Gastrocnemius medialis (tissue), 4 donors: ENCODE measurements around the gene CFAP20. TPM values are rescaled to one million over a fixed set of nuclear protein-coding genes. Genes with fewer than 3 reads are reported as not detected.
"Not testable (repeated sequence)": the region's sequence is repeated elsewhere in the genome, so short reads cannot be mapped to it uniquely, and the experiment has no call there.

Experiments used
- ATAC-seq, 2 donors: fragments of 150-250 bp; one replicate each; pipeline ENCODE4 v1.9.1; 2016
- DNase-seq, 2 donors: peaks; one replicate each; pipeline ENCODE4 v3.0.0-alpha.2; 2019
- H3K27ac ChIP-seq, 4 donors: fragments of 200-600 bp; sonication (generic); 1 replicate in 1 of 4; 2 replicates in 3 of 4; pipeline ENCODE4 v1.5.1; 2016 to 2018; ENCODE audit warnings: mild to moderate bottlenecking in 2 of 4, moderate library complexity in 1 of 4
- H3K27me3 ChIP-seq, 3 donors: fragments of 200-600 bp; sonication (generic) in 2 of 3; 1 replicate in 1 of 3; 2 replicates in 2 of 3; pipeline versions ENCODE4 v1.5.1 to v1.6.0; 2016 to 2019; ENCODE audit warnings: mild to moderate bottlenecking in 1 of 3, moderate library complexity in 1 of 3
- H3K36me3 ChIP-seq, 2 donors: fragments of 200-600 bp; sonication (generic) in 1 of 2; one replicate each; pipeline ENCODE4 v1.5.1; 2017 to 2018
- H3K4me1 ChIP-seq, 2 donors: fragments of 200-600 bp; sonication (generic) in 1 of 2; one replicate each; pipeline ENCODE4 v1.5.1; 2016 to 2017; ENCODE audit warnings: mild to moderate bottlenecking in 2 of 2
- H3K4me3 ChIP-seq, 4 donors: fragments of 200-600 bp; sonication (generic) in 3 of 4; 1 replicate in 1 of 4; 2 replicates in 3 of 4; pipeline ENCODE4 v1.5.1; 2016 to 2019; ENCODE audit warnings: mild to moderate bottlenecking in 2 of 4
- H3K9me3 ChIP-seq, 3 donors: fragments of 200-600 bp; sonication (generic) in 2 of 3; 1 replicate in 1 of 3; 2 replicates in 2 of 3; pipeline ENCODE4 v1.5.1; 2016 to 2019
- CTCF ChIP-seq, 5 experiments: fragments of 450-650 bp in 3 of 5; fragments of 200-600 bp in 2 of 5; sonication (generic) in 2 of 5; IDR thresholded peaks in 4 of 5; conservative IDR thresholded peaks in 1 of 5; 1 replicate in 4 of 5; 2 replicates in 1 of 5; pipeline ENCODE4 v1.5.1; 2016 to 2019; ENCODE audit warnings: antibody characterized with exemption in 5 of 5, mild to moderate bottlenecking in 3 of 5, moderate library complexity in 3 of 5
- POLR2A ChIP-seq, 2 donors: fragments of 450-650 bp; IDR thresholded peaks; one replicate each; pipeline ENCODE4 v1.6.1; 2017; ENCODE audit warnings: antibody characterized with exemption in 2 of 2, mild to moderate bottlenecking in 2 of 2, moderate library complexity in 2 of 2
- in situ Hi-C, 4 donors: fragments of 200-750 bp; cut with MboI; loops; one replicate each; pipeline versions ENCODE4 v1.15.0 to v1.8.0; 2017; ENCODE audit warnings: low sequenced_read_pairs in 4 of 4
- intact Hi-C: fragments of 100-400 bp; cut with DNase I; formaldehyde crosslinking; loops from one replicate; pipeline ENCODE4 v1.15.1; 2023; ENCODE audit warnings: low total_unique reads
- total RNA-seq, 4 donors: library from RNA; depleted of rRNA; stranded (reverse); fragments of >200 nt; gene quantifications; one replicate each; pipeline versions ENCODE4 v1.1.0 to v1.2.3, GENCODE V29; 2016

Gene CFAP20
- total RNA-seq, 4 donors from 2014 or later, result 6.5 to 16.0 (median 9.1) TPM

GRCh38 chr16:58099956-58100300 lies 29.3 kb downstream of the CFAP20 start:
- Histone ChIP-seq H3K4me3 (no peak overlapping the region), H3K9me3 (no peaks in the 10 kb centered on the region), H3K27me3 (no peaks in the 10 kb centered on the region), H3K27ac (no peak overlapping the region), H3K36me3 (no peaks in the 10 kb centered on the region), H3K4me1 (no peaks in the 10 kb centered on the region)
- ATAC-seq, result no peak
- intact Hi-C loops (no loop called here), in situ Hi-C loops (no loop called here)
- TF ChIP-seq POLR2A (IDR thresholded peaks at IDR 0.05) (no peak), CTCF (IDR thresholded peaks at IDR 0.05 in 4 of 5, conservative IDR thresholded peaks at IDR 0.05 in 1 of 5) (no peak)
- DNase-seq, result no peak

- H3K4me3 ChIP-seq, result no peak overlapping the region
- intact Hi-C loops, result no loop called here
- ATAC-seq, result no peak
- no peaks in the 10 kb centered on the region for H3K4me1 ChIP-seq
- H3K9me3 ChIP-seq, result no peaks in the 10 kb centered on the region
- TF ChIP-seq POLR2A (IDR thresholded peaks at IDR 0.05), result no peak
- no peak for TF ChIP-seq CTCF (IDR thresholded peaks at IDR 0.05 in 4 of 5, conservative IDR thresholded peaks at IDR 0.05 in 1 of 5)
- DNase-seq, result no peak
- H3K36me3 ChIP-seq, result no peaks in the 10 kb centered on the region
- peaks cover 0 to 2% (median 0%) of the 10 kb centered on the region in 3 donors for H3K27me3 ChIP-seq
- in situ Hi-C loops, result no loop called here
- H3K27ac ChIP-seq, result no peak overlapping the region
Measured at GRCh38 chr16:58099097-58099955, 29.9 kb downstream of the CFAP20 start.

- H3K36me3 ChIP-seq, result no peaks in the 10 kb centered on the region
- TF ChIP-seq CTCF (IDR thresholded peaks at IDR 0.05 in 4 of 5, conservative IDR thresholded peaks at IDR 0.05 in 1 of 5), result no peak
- no peak for TF ChIP-seq POLR2A (IDR thresholded peaks at IDR 0.05)
- peaks cover 0 to 2% (median 0%) of the 10 kb centered on the region in 3 donors for H3K27me3 ChIP-seq
- DNase-seq (no peak), ATAC-seq (no peak)
- intact Hi-C loops (no loop called here), in situ Hi-C loops (no loop called here)
- H3K9me3 ChIP-seq, result no peaks in the 10 kb centered on the region
- H3K4me1 ChIP-seq, result no peaks in the 10 kb centered on the region
- no peak overlapping the region for H3K27ac ChIP-seq
- no peak overlapping the region for H3K4me3 ChIP-seq
Measured at GRCh38 chr16:58098207-58099096, 30.7 kb downstream of the CFAP20 start.

- no peaks in the 10 kb centered on the region for H3K9me3 ChIP-seq
- DNase-seq (no peak), ATAC-seq (no peak)
- no peak for TF ChIP-seq CTCF (IDR thresholded peaks at IDR 0.05 in 4 of 5, conservative IDR thresholded peaks at IDR 0.05 in 1 of 5)
- TF ChIP-seq POLR2A (IDR thresholded peaks at IDR 0.05), result no peak
- no peak overlapping the region for H3K4me3 ChIP-seq
- intact Hi-C loops, result no loop called here
- no peaks in the 10 kb centered on the region for H3K36me3 ChIP-seq
- in situ Hi-C loops, result no loop called here
- no peak overlapping the region for H3K27ac ChIP-seq
- no peaks in the 10 kb centered on the region for H3K4me1 ChIP-seq
- H3K27me3 ChIP-seq, result peaks cover 0 to 2% (median 0%) of the 10 kb centered on the region in 3 donors
Measured at GRCh38 chr16:58096249-58096648, 32.9 kb downstream of the CFAP20 start.

- H3K36me3 ChIP-seq, H3K4me3 ChIP-seq, ATAC-seq, in situ Hi-C loops, H3K27me3 ChIP-seq, H3K4me1 ChIP-seq, intact Hi-C loops, H3K27ac ChIP-seq, H3K9me3 ChIP-seq, DNase-seq: not testable (repeated sequence)
Measured at GRCh38 chr16:58095575-58095960, 33.6 kb downstream of the CFAP20 start.
